Effector CD8-positive, alpha-beta T cell (primary cell): Measurements from ENCODE around the gene KIAA1958.
"Not testable (repeated sequence)": the region's sequence is repeated elsewhere in the genome, so short reads cannot be mapped to it uniquely, and the experiment has no call there.

Experiments
- DNase-seq: peaks from one replicate; lab custom pipeline; 2025; lab: John Stamatoyannopoulos, UW

KIAA1958 gene

GRCh38 chr9:112555844-112556482 is 69.3 kb downstream of the KIAA1958 start:
- no peak for DNase-seq

- DNase-seq = no peak
Measured at GRCh38 chr9:112556497-112557442, 70.1 kb downstream of the KIAA1958 start.

DNA sequence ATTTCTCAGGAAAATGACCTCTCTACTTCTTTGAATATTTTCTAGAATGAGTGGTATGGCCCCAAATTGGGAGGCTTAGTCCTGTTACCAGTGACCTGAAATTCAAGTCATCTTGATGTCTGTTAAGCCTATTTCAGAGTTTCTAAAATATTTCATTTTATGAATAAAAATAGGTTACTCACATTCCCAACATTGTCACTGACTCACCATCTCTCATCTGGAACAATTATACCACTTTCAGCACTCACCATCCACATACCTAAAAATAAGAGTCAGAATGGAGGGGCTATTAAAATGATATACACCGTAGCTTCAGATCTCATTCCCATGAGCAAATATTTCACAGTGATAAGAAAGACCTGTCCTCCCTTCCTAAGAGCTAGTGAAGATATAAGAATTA is 71.8 kb downstream of the KIAA1958 start:
- no peak for DNase-seq

DNA sequence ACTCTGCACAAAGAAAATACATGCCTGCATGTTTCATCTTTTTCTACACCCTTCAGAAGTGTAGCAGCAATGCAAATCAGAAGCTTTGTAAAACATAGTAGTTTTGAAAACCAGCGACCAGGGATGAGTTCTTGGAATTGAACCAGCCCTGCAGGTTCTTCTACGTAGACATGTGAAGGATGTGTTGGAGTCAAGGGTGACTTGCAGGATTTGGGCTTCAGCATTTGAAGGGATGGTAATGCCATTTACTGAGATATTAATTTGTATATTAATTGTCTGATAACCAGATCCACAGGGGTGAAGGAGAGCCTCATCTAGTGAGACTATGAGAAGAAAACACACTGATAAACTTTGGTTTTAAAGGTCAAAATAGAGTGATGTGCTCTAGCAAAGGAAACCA is 72.4 kb downstream of the KIAA1958 start:
- DNase-seq = no peak

GRCh38 chr9:112559629-112560413 is 73.2 kb downstream of the KIAA1958 start:
- no peak for DNase-seq

DNA sequence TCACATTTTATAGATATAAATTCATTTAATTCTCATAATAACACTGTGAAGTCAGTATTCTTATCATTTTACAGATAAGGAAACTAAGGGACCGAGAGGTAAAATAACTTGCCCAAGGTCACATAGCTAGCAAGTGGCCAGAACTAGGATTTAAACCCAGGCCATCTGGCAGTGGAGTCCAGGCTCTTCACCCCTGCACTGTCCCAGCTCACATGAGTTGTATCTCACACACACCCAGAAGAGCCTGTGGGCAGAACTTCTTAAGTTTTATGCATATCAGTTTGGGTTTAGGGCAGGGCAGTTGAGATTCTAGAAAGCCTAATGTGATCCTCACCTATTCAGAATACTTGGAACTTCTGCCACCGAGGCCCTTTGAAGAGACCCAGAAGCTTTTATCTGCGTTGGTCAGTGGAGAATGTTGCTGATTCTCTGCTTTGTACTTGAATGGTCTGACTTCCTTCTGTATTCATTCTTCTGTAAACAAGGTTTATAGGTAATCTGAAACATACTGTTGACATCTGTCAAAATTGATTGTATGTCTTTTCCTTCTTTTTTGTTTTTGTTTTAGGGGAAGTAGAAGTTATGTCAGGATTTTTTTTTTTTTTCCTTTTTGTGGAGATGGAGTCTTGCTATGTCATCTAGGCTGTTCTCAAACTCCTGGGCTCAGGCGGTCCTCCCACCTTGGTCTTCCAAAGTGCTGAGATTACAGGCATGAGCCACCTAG is 75.8 kb downstream of the KIAA1958 start:
- no peak for DNase-seq

DNA sequence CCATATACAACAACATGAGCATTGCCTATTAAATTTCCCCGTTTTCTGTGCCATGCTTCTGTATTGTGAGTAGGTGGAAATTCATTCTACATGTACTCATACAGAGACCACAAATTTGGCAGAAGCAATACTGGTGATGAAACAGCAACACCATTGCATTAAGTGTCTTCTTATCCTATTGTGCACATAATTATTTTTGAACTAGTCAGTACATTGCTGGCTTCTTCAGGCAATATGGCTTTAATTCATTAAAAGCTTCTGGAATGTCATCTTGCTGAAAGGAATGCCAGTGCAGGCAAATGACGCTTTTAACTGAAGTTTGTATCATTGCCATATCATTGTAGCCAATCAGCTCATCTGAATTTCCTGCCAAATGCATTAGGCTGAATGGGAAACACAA is 82.6 kb downstream of the KIAA1958 start:
- DNase-seq = no peak

- no peak for DNase-seq
Measured at GRCh38 chr9:112570671-112571167, 84.1 kb downstream of the KIAA1958 start.

GRCh38 chr9:112571624-112572355 is 85.2 kb downstream of the KIAA1958 start:
- no peak for DNase-seq

DNA sequence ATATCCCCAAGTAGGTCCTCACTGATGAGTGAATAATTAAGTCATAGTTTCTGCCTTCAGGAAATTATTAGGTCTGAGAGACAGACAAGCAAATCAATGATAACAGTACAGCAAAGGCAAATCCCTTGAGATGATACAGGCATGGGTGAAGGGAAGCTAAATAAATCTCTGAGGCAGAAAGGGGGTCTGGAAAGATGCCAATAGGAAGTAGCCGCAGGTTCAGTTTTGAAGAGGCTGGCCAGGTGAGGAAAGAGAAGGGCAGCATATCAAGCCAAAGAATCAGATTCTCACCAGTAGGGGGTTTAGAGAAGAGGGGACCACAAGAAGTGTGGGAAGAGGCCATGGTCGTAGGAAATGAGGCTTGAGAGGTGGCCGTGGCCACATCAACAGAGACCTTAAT is 85.8 kb downstream of the KIAA1958 start:
- DNase-seq = no peak

DNA sequence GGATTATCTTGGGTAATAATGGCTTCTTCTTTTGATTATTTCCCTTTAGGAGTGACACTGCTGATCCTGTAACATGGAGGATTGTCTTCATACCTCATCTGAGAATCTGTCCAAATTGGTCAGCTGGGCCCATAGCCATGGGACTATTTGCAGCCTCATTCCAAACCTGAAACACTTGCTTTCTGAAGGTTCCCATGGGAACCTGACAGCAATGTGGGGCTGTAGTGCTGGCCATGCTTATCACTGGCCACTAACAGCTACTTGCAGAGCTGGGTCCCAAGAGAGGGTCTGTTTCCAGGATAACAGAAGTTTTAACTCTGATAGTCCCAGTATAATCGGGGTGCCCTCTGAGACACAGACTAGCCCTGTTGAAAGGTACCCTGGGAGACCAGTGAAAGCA is 87.4 kb downstream of the KIAA1958 start:
- DNase-seq = no peak

- no peak for DNase-seq
Measured at GRCh38 chr9:112575107-112575506, 88.5 kb downstream of the KIAA1958 start.

DNA sequence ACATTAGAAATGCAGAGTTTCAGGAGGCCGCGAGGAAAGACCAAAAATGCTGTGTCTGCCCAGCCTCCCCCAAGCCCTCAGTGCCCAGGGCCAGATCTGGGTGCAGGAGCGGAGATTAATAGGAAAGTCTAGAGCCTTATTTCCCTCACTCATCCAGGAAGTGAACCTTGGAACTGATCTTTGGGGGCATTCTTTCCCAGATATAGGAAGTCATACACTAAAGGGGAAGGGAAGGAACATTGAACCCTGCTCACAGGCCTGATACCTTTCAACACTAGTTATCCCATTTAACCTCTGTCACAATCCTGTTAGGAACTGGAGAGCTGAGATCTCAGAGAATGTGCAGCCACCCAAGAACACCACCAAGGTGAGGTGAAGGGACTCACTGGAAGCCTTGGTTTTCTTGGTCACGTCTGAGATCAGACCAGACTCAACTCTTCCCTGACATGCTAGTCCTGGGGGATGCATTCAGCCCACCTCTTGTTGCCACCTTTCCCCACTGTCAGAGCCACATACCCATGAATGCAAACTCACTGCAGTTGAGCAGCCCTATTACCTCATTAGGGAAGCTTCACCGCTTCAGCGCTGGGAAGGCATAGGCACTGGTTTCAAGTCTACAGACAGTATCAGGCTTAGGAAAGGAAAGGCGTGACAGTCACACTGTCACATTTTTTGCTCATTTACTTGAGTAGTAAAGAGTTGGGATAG is 95.0 kb downstream of the KIAA1958 start:
- no peak for DNase-seq

GRCh38 chr9:112582371-112583262 is 96.0 kb downstream of the KIAA1958 start:
- DNase-seq = no peak

- no peak for DNase-seq
Measured at GRCh38 chr9:112586599-112587155, 100.0 kb downstream of the KIAA1958 start.

- not testable (repeated sequence) for DNase-seq
Measured at GRCh38 chr9:112591875-112592274, 105.2 kb downstream of the KIAA1958 start.

DNA sequence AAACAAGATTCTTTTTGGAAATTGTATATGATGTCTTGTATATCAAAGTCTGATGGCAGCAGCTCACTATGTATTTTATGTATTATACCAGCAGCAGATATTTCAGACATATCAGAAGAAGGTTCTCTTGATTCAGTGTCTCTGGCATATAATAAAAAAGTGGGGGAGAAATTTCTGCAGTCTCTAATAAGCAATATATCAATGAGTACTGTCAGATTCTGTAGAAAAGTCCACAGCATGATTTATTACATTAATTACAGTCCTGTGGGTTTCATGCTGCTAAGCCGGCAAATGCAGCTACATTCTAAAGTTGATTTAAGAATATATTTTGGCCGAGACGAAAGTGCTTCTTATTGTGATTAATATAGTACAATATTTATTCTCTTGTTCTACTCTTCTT is 113.1 kb downstream of the KIAA1958 start:
- DNase-seq = no peak

DNA sequence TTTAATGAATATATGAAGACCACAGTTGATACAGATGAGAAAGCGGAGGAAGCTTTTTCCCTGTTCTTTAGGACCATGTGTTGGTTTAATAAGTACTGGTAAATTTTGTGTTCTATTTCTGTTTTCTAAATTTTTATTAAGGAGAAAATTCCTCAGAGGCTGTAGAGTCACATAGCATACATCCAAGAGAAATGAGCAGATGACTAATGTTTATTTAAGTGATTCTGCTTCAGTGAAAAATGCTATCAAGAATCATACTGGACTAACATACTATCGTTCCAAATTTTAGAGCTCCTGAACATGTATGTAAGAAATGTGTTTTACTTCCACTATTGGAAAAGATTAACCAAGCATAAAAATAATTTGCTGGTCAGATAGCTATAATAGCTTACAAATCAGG is 115.0 kb downstream of the KIAA1958 start:
- DNase-seq = no peak

- DNase-seq = no peak
Measured at GRCh38 chr9:112604790-112605189, 118.2 kb downstream of the KIAA1958 start.
